Testis (tissue), 3 donors: ENCODE measurements around the gene GID8. TPM values are rescaled to one million over a fixed set of nuclear protein-coding genes. Genes with fewer than 3 reads are reported as not detected.

Experiments
- DNase-seq: peaks from one replicate; pipeline ENCODE4 v3.0.0-alpha.2; 2019
- H3K27ac ChIP-seq, 2 donors: fragments of 200-600 bp; sonication (generic); one replicate each; pipeline ENCODE4 v1.5.1; 2019
- H3K27me3 ChIP-seq: fragments of 200-600 bp; sonication (generic); one replicate; pipeline ENCODE4 v1.5.1; 2019
- H3K36me3 ChIP-seq: fragments of 200-600 bp; sonication (generic); one replicate; pipeline ENCODE4 v1.5.1; 2017; ENCODE audit warnings: low read depth; ENCODE audit errors: missing control alignments
- H3K4me1 ChIP-seq: fragments of 200-600 bp; sonication (generic); one replicate; pipeline ENCODE4 v1.5.1; 2019
- H3K4me3 ChIP-seq, 2 donors: fragments of 200-600 bp; sonication (generic); one replicate each; pipeline ENCODE4 v1.5.1; 2017 to 2019
- H3K9me3 ChIP-seq: fragments of 200-600 bp; sonication (generic); one replicate; pipeline ENCODE4 v1.5.1; 2017
- POLR2A ChIP-seq: fragments of 450-650 bp; IDR thresholded peaks from one replicate; pipeline ENCODE4 v1.6.1; 2017; ENCODE audit warnings: antibody characterized with exemption, mild to moderate bottlenecking, moderate library complexity
- WGBS, 2 donors: methylation state at CpG; one replicate each; pipeline ENCODE4 v1.1.5; 2018; 5-methylcytosine and 5-hydroxymethylcytosine counted together
- intact Hi-C: fragments of 100-400 bp; cut with DNase I; formaldehyde crosslinking; loops from one replicate; pipeline ENCODE4 v1.15.1; 2023; ENCODE audit warnings: low total_unique reads
- polyA plus RNA-seq: library from polyadenylated mRNA; stranded (reverse); fragments of 350-450 nt; fragmentation: Illumina TruSeq; extraction: RNeasy Lipid Tissue Mini Kit (QIAGEN cat#74804); gene quantifications from one replicate; pipeline ENCODE4 v1.2.3, GENCODE V29; 2014; ENCODE audit warnings: low read depth, low replicate concordance; ENCODE audit not compliant: insufficient read depth
- total RNA-seq, 2 donors: library from RNA; depleted of rRNA; stranded (reverse); fragments of >200 nt; gene quantifications; one replicate each; pipeline ENCODE4 v1.2.3, GENCODE V29; 2016
- TF ChIP-seq, protein P1 (sequence below), 3 experiments: fragments of 450-650 bp in 2 of 3; fragments of 200-600 bp in 1 of 3; sonication (generic) in 1 of 3; IDR thresholded peaks; one replicate each; pipeline ENCODE4 v1.5.1; 2016 to 2019; ENCODE audit warnings: antibody characterized with exemption in 3 of 3, mild to moderate bottlenecking in 2 of 3, moderate library complexity in 1 of 3

The GID8 gene
- total and polyA plus RNA-seq, 3 donors from 2014 or later: 27.3 to 42.6 (median 41.9) TPM

DNA sequence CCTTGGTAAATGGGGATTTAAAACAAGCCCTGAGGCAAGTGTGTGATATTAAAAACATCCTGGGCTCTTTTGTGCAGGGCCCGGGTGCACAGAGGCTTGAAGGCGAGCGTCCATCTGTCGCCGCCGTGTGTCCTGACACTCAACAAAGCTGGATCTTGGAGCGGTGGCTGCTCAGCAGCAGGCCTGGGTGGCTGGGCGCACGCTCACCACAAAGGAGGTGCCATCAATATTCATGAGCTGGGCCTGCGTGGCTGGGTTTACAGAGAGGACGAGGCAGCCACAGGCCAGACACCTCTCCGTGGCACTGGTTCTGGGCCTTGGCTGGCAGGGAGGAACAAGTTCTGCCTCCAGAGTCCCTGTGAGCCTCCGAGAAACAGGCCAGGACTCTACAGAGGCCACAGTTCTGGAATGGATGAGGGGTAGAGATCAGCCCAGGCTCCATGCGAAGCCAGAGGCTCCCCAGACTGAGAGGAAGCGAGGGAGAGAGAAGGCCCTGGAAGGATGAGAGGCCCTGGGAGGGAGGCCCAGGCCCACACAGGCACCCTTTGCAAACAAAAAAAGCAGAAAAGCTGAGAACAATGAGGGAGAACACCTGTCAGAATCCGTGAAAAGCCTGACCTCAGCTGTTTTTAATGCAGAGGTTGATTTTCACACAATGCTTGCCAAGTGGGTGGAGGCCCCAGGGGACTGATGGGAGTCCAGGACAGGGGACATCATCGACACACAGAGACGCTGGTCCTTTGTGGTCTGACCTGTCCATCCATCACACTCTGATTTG lies 46.9 kb downstream of the GID8 start:
- intact Hi-C loops: no loop called here
- Histone ChIP-seq H3K27me3 (no peaks in the 10 kb centered on the region), H3K4me1 (peaks cover 6% of the 10 kb centered on the region), H3K4me3 (no peak overlapping the region), H3K27ac (no peak overlapping the region), H3K9me3 (no peaks in the 10 kb centered on the region), H3K36me3 (no peaks in the 10 kb centered on the region)
- TF ChIP-seq, protein P1, sequence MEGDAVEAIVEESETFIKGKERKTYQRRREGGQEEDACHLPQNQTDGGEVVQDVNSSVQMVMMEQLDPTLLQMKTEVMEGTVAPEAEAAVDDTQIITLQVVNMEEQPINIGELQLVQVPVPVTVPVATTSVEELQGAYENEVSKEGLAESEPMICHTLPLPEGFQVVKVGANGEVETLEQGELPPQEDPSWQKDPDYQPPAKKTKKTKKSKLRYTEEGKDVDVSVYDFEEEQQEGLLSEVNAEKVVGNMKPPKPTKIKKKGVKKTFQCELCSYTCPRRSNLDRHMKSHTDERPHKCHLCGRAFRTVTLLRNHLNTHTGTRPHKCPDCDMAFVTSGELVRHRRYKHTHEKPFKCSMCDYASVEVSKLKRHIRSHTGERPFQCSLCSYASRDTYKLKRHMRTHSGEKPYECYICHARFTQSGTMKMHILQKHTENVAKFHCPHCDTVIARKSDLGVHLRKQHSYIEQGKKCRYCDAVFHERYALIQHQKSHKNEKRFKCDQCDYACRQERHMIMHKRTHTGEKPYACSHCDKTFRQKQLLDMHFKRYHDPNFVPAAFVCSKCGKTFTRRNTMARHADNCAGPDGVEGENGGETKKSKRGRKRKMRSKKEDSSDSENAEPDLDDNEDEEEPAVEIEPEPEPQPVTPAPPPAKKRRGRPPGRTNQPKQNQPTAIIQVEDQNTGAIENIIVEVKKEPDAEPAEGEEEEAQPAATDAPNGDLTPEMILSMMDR (IDR thresholded peaks at IDR 0.05): no peak
- DNase-seq: no peak
- 84 to 90% methylated on average over 17 to 18 of the region's 18 CpGs for WGBS, 2 donors

DNA sequence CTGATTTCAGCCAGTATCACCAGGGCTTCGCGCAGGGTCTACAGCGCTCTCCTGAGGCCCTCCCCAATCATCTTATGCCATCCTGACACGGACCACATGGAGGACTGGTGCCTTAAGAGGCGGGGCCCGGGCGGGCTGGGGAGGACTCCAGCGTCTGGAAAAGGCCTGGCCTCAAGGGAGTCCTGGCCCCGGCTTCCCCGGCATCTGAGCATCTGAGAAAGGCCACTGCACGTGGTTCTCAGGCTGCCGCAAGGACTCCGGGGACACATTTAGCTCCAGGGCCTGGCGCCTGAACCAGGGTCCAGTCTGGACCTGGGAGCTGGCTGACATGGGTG lies 47.5 kb downstream of the GID8 start:
- TF ChIP-seq, protein P1 (IDR thresholded peaks at IDR 0.05): no peak
- TF ChIP-seq POLR2A: no peak
- H3K27ac ChIP-seq: no peak overlapping the region
- H3K27me3 ChIP-seq: no peaks in the 10 kb centered on the region
- no peak overlapping the region for H3K4me3 ChIP-seq
- 60 to 73% methylated on average over 2 to 14 of the region's 14 CpGs for WGBS, 2 donors
- DNase-seq: no peak
- intact Hi-C loops: no loop called here
- H3K9me3 ChIP-seq: no peaks in the 10 kb centered on the region
- H3K4me1 ChIP-seq: peaks cover 2% of the 10 kb centered on the region
- H3K36me3 ChIP-seq: no peaks in the 10 kb centered on the region

DNA sequence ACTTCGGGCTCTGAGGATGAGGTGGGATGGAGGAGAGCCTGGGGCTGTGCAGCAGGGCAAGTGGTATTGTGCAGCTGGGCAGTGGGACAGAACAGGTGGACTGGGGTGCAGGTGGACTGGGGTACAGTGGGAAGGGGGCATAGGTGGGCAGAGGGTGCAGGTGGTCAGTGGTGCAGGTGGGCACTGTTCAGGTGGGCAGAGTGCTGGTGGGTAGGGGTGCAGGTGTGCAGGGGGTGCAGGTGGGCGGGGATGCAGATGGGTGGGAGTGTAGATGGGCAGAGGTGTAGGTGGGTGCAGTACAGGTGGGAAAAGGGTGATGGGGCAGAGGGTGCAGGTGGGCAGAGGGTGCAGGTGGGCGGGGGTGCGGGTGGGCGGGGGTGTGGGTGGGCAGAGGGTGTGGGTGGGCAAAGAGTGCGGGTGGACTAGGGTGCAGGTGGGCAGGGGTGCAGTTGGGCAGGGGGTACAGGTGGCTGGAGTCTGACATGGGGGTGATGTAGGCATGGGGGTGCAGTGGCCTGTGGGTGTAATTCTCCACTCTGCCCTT lies 48.4 kb downstream of the GID8 start:
- no peak overlapping the region for H3K4me3 ChIP-seq
- no peaks in the 10 kb centered on the region for H3K36me3 ChIP-seq
- WGBS, 2 donors: 63 to 81% methylated on average over 6 of the region's 6 CpGs
- TF ChIP-seq, protein P1 (IDR thresholded peaks at IDR 0.05): no peak
- no peak for TF ChIP-seq POLR2A
- no peaks in the 10 kb centered on the region for H3K27me3 ChIP-seq
- intact Hi-C loops: no loop called here
- DNase-seq: no peak
- H3K4me1 ChIP-seq: no peaks in the 10 kb centered on the region
- H3K9me3 ChIP-seq: no peaks in the 10 kb centered on the region
- no peak overlapping the region for H3K27ac ChIP-seq

DNA sequence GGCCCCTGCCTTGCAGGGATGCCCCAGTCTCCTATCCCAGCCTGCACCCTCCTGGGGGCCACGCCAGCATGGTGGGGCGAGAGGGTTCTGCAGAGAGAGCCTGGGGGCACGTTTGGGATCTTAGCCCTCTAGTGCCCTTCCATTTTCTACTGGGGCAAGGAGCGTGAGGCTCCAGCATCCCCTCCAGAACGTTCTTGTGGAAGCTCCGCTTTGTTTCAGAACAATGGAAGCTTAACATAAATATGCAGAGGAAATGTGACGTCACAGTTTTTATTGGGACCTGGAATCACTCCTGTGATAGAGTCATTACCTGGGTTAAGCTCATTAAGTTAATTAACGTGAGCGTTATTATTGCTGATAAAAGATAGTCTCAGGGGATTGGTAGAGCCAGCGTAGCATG lies 49.2 kb downstream of the GID8 start:
- no peak for DNase-seq
- Histone ChIP-seq H3K36me3 (no peaks in the 10 kb centered on the region), H3K4me1 (no peaks in the 10 kb centered on the region), H3K4me3 (no peak overlapping the region), H3K9me3 (no peaks in the 10 kb centered on the region), H3K27ac (no peak overlapping the region), H3K27me3 (no peaks in the 10 kb centered on the region)
- intact Hi-C loops: no loop called here
- WGBS, 2 donors: 65 to 71% methylated on average over 10 of the region's 10 CpGs
- no peak for TF ChIP-seq POLR2A
- TF ChIP-seq, protein P1 (IDR thresholded peaks at IDR 0.05): no peak

DNA sequence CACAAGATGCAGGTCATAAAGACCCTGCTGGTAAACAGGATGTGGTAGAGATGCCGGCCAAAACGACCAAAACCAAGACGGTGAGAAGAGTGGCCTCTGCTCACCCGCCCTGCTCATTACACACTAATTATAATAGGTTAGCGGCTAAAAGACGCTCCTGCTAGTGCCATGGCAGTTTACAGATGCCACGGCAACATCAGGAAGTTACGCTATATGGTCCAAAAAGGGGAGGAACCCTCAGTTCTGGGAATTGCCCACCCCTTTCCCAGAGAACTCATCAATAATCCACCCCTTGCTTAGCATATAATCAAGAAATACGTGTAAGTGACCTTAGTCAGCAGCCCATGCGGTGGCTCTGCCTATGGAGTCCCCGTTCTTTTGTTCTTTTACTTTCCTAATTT lies 51.3 kb downstream of the GID8 start:
- H3K4me3 ChIP-seq: no peak overlapping the region

More for the DNA sequence above, 51.3 kb downstream of the GID8 start:
- no peaks in the 10 kb centered on the region for H3K4me1 ChIP-seq
- no peaks in the 10 kb centered on the region for H3K36me3 ChIP-seq
- DNase-seq: no peak
- intact Hi-C loops: no loop called here
- H3K9me3 ChIP-seq: no peaks in the 10 kb centered on the region
- no peaks in the 10 kb centered on the region for H3K27me3 ChIP-seq
- H3K27ac ChIP-seq: no peak overlapping the region
- TF ChIP-seq POLR2A: no peak
- TF ChIP-seq, protein P1 (IDR thresholded peaks at IDR 0.05): no peak
- WGBS, 2 donors: 56 to 64% methylated on average over 11 of the region's 11 CpGs
